GM12892 (cell line): ENCODE results near the gene MTCL1.

Source experiments
- DNase-seq: peaks from one replicate; pipeline ENCODE4 v3.0.0; 2011; ENCODE audit not compliant: insufficient read length
- FAIRE-seq: peaks from 2 replicates; lab custom pipeline; 2011; peaks lifted over from hg19 to GRCh38; lab: Jason Lieb, UNC
- POLR2A ChIP-seq: IDR thresholded peaks from 2 replicates; pipeline ENCODE4 v1.6.1; 2011; ENCODE audit warnings: low read depth, low read length, control low read depth
- POLR2AphosphoS5 ChIP-seq: IDR thresholded peaks from 2 replicates; pipeline ENCODE4 v1.6.1; 2011; ENCODE audit warnings: low read depth, low read length, control low read depth
- TAF1 ChIP-seq: IDR thresholded peaks from 2 replicates; pipeline ENCODE4 v1.6.1; 2011; ENCODE audit warnings: low read depth, mild to moderate bottlenecking, control low read depth, low read length, borderline replicate concordance

MTCL1 gene

DNA sequence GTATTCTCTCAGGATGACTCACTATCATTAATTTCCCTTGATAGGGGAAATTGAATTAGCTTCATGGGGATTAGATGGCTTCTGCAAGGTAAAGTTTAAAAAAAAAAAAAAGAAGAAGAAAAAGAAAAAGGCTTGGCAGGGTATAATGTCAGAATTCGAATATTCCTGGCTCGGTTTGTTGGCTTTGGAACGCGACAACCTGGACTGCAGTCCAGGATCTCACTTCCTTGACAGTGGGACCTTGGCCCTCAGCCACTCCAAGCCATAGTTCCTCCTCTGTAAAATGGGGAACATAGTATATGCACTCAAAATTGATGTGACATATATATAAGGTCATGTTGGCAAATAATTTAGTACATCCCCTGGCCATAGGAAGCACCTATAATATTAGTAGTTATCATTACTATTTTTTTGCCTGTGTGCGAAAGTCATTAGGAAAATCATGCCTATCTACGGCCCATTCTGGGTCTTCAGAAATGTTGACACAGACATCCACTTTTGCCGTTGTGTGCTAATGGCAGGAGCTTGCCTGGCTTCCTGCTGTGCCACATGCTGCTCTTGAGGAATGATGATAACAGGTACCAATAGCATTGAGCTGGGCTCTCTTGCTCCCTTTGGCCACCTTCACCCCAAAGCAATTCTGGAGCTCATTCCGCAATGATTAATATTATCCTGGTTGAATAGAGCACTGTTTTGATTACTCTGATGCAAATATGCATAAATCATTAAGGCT lies 97.9 kb downstream of the MTCL1 start:
- DNase-seq (no peak), FAIRE-seq (no peak)
- no peak for TF ChIP-seq POLR2A
- TF ChIP-seq POLR2AphosphoS5: no peak
- TF ChIP-seq TAF1: no peak

DNA sequence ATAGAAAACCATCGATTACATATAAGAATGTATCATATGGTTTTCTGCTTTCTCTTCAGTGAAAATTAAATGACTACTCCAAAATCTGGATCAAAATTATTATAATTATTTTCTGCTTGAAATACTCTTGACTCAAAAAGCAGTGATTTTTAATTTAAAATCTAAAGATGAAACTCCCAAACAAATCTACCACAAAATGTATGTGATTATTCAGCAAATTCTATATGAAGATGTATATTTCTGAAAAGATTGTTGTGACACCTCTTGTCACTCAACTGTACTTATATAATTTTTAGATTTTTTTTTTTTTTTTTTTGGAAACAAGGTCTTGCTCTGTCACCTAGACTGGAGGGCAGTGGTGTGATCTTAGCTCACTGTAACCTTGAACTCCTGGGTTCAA lies 98.6 kb downstream of the MTCL1 start:
- TF ChIP-seq POLR2A (no peak), POLR2AphosphoS5 (no peak), TAF1 (no peak)
- no peak for DNase-seq
- FAIRE-seq: no peak

GRCh38 chr18:8805552-8805951 lies 100.2 kb downstream of the MTCL1 start:
- DNase-seq (no peak), FAIRE-seq (no peak)
- TF ChIP-seq POLR2AphosphoS5 (no peak), TAF1 (no peak), POLR2A (no peak)

DNA sequence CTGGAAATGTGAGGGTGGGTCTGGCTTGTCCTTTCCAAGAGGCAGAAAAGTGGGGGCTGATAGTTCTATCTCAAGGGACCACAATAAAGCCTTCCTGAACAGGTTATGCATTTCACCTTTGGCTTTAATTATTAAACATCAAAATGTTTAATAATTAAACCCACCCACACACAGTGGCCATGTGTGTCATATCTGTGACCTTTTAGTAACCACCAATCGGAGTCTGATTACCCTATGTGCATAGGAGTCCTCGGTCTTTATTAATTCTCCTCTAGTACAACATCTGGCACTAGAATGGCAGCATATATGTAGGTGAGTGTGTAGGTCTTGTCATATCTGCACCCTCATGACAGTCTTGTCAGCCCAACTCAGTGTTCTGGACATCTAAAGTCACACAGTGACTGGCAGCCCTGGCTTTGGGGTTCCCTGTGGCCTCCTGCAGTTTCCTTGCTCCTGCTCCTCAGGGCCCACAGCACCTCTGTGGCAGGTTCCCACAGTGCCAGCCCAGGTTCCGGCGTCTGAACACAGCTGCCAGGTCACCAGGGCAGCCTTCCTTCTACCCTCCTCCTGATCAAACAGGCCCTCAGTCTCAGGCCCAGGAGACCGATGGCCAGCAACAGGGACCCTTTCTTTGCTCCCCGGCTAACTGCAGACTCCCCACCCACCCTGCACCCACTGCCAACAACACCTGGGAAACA lies 100.9 kb downstream of the MTCL1 start:
- no peak for DNase-seq
- TF ChIP-seq TAF1 (no peak), POLR2AphosphoS5 (no peak), POLR2A (no peak)
- FAIRE-seq: no peak

DNA sequence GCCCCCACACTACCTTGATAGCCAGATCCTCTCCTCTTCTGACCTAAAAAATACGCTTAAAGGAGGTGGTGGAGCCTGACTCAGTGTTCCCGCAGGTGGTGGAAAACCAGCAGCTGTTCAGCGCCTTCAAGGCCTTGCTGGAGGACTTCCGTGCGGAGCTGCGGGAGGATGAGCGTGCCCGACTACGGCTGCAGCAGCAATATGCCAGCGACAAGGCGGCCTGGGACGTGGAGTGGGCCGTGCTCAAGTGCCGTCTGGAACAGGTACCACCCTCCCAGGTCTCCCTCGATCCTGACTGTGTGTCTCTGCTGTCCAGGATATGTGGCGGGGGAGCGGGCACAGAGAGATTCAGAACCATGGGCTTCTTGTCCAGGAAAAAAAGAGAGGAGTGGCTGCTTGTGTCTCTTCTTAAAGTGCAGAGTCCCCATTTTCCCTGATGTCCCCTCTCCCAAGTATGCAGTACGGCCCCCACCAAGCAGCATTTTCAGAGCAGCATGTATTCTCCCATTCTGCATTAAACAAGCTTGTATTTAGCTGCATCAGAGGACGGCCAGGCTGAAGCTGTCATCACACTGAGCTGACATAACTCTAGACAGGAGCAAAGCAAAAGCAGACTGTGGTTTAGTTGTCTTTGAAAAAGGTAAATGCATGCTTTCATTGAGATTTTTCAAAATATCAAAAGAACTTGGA lies 101.6 kb downstream of the MTCL1 start:
- no peak for TF ChIP-seq POLR2A
- no peak for TF ChIP-seq POLR2AphosphoS5
- TF ChIP-seq TAF1: no peak
- no peak for FAIRE-seq

DNA sequence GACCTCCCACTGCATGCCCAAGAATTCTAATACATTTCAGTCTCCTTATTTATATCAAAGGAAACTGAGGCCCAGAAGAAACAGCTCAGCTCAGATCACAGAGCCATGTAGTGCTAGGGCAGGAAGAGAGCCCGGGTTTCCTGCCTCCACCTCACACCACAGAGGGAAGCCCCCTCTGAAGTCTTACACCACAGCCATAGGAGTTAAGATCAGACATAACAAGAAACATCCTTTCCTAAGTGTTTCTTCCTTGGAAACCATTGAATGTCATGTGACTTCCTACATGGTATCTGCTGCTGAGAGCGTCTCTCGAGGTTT lies 102.1 kb downstream of the MTCL1 start:
- no peak for DNase-seq
- no peak for FAIRE-seq
- TF ChIP-seq POLR2A (no peak), POLR2AphosphoS5 (no peak), TAF1 (no peak)

More for the DNA sequence above, 101.6 kb downstream of the MTCL1 start:
- DNase-seq: no peak

GRCh38 chr18:8808001-8808400 lies 102.6 kb downstream of the MTCL1 start:
- DNase-seq (no peak), FAIRE-seq (no peak)
- TF ChIP-seq POLR2A: no peak
- no peak for TF ChIP-seq TAF1
- TF ChIP-seq POLR2AphosphoS5: no peak

DNA sequence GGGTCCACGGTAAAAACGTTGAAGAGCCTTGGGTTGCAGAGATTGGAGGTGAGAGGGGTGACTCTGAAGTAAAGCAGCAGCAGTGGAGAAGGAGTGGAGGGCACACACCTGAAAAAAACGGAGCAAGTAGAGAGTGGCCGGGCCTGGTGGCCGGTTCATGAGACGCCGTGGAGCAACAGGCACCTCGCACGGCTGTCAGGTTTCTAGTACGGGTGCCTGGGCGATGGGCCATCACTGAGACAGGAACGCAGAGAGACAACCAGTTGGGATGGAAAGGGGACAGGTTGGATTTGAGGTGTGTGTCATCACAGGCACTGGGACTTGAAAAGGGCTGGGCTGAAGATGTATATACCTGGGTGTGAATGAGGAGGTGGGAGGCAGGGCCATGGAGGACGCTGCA lies 104.2 kb downstream of the MTCL1 start:
- FAIRE-seq (no peak), DNase-seq (no peak)
- TF ChIP-seq TAF1 (no peak), POLR2A (no peak), POLR2AphosphoS5 (no peak)

DNA sequence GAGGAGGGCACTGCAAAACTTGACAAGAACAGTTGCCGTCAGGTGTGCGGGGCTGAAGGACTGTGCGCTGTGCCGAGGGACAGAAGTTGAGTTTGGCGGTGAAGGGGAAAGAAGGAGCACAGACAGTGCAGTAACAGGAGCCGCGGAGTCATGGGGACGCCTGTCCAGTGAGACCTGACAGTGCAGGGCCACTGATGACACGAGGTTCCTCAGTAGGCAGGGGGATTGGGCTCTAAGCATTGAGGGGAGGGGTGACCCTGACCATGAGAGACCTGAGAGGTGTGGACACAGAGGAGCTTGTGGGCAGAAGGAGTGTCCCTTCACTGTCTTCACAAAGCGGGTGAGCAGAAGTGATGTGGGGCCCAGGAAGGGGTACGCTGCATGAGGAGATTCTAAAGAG lies 104.8 kb downstream of the MTCL1 start:
- FAIRE-seq: no peak
- no peak for TF ChIP-seq POLR2AphosphoS5
- no peak for TF ChIP-seq POLR2A
- no peak for TF ChIP-seq TAF1

GRCh38 chr18:8811115-8811514 lies 105.8 kb downstream of the MTCL1 start:
- FAIRE-seq: no peak
- DNase-seq: no peak
- TF ChIP-seq TAF1 (no peak), POLR2AphosphoS5 (no peak), POLR2A (no peak)

More for the DNA sequence above, 104.8 kb downstream of the MTCL1 start:
- DNase-seq: no peak

DNA sequence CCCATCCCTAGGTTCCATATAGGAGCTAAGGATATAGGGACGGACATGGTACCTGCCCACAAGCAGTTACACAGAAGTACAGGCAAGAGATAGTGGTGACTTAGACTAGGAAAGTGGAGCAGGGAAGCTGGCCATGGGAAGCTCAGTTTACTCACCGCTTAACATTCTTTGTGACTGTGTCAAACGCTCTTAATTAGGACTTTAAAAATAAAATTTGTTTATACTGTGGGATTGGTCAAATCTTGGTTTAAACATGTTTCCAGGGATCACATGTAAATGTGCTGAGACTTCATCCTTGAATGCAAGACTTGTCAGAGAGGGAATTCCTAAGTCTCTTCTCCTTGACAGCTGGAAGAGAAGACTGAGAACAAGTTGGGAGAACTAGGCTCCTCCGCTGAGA lies 107.3 kb downstream of the MTCL1 start:
- no peak for DNase-seq
- FAIRE-seq: no peak
- TF ChIP-seq POLR2AphosphoS5 (no peak), POLR2A (no peak), TAF1 (no peak)
